ENCODE results near the gene MYMK.

DNA sequence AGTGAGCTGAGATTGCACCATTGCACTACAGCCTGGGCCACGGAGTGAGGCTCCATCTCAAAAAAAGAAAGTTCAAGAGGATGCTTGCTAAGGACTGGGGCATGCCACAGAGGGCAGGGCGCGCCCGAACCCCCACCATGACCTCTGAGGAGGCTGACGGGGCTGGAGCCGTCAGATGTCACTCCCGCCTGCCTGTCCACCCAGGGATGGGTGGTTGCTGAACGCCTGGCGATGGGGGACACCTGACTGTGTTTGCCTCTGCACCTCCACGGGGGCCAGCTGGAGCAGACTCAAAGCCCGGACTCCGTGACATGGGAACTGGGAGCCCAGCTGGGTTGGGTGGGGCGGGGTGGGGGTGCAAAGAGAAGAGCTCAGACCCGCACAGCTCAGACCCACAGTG, 41.6 kb upstream of the MYMK start:
- TF ChIP-seq, protein P1, sequence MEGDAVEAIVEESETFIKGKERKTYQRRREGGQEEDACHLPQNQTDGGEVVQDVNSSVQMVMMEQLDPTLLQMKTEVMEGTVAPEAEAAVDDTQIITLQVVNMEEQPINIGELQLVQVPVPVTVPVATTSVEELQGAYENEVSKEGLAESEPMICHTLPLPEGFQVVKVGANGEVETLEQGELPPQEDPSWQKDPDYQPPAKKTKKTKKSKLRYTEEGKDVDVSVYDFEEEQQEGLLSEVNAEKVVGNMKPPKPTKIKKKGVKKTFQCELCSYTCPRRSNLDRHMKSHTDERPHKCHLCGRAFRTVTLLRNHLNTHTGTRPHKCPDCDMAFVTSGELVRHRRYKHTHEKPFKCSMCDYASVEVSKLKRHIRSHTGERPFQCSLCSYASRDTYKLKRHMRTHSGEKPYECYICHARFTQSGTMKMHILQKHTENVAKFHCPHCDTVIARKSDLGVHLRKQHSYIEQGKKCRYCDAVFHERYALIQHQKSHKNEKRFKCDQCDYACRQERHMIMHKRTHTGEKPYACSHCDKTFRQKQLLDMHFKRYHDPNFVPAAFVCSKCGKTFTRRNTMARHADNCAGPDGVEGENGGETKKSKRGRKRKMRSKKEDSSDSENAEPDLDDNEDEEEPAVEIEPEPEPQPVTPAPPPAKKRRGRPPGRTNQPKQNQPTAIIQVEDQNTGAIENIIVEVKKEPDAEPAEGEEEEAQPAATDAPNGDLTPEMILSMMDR (conservative IDR thresholded peaks at IDR 0.05; ENCODE audit: low read depth in 2 of 2) = no peak
- TF ChIP-seq EZH2phosphoT487 (IDR thresholded peaks at IDR 0.05; ENCODE audit: unreplicated experiment) (no peak), ZNF331 (CRISPR knock-in tag; IDR thresholded peaks at IDR 0.05; ENCODE audit: low read depth) (no peak), POLR2AphosphoS5 (IDR thresholded peaks at IDR 0.05; ENCODE audit: low read depth) (no peak), STAT1 (IDR thresholded peaks at IDR 0.05; ENCODE audit: unreplicated experiment) (no peak), EZH2 (IDR thresholded peaks at IDR 0.05; ENCODE audit: low read depth, unreplicated experiment) (no peak), ZNF114 (CRISPR knock-in tag; IDR thresholded peaks at IDR 0.05) (no peak), NANOG (IDR thresholded peaks at IDR 0.05; ENCODE audit: borderline replicate concordance) (no peak), JUNB (IDR thresholded peaks at IDR 0.05; ENCODE audit: unreplicated experiment) (no peak)
- TF ChIP-seq, protein P2, sequence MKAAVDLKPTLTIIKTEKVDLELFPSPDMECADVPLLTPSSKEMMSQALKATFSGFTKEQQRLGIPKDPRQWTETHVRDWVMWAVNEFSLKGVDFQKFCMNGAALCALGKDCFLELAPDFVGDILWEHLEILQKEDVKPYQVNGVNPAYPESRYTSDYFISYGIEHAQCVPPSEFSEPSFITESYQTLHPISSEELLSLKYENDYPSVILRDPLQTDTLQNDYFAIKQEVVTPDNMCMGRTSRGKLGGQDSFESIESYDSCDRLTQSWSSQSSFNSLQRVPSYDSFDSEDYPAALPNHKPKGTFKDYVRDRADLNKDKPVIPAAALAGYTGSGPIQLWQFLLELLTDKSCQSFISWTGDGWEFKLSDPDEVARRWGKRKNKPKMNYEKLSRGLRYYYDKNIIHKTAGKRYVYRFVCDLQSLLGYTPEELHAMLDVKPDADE (IDR thresholded peaks at IDR 0.05) = no peak
- TF ChIP-seq, protein P3, sequence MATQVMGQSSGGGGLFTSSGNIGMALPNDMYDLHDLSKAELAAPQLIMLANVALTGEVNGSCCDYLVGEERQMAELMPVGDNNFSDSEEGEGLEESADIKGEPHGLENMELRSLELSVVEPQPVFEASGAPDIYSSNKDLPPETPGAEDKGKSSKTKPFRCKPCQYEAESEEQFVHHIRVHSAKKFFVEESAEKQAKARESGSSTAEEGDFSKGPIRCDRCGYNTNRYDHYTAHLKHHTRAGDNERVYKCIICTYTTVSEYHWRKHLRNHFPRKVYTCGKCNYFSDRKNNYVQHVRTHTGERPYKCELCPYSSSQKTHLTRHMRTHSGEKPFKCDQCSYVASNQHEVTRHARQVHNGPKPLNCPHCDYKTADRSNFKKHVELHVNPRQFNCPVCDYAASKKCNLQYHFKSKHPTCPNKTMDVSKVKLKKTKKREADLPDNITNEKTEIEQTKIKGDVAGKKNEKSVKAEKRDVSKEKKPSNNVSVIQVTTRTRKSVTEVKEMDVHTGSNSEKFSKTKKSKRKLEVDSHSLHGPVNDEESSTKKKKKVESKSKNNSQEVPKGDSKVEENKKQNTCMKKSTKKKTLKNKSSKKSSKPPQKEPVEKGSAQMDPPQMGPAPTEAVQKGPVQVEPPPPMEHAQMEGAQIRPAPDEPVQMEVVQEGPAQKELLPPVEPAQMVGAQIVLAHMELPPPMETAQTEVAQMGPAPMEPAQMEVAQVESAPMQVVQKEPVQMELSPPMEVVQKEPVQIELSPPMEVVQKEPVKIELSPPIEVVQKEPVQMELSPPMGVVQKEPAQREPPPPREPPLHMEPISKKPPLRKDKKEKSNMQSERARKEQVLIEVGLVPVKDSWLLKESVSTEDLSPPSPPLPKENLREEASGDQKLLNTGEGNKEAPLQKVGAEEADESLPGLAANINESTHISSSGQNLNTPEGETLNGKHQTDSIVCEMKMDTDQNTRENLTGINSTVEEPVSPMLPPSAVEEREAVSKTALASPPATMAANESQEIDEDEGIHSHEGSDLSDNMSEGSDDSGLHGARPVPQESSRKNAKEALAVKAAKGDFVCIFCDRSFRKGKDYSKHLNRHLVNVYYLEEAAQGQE (IDR thresholded peaks at IDR 0.05; ENCODE audit: unreplicated experiment) = no peak

Data from GM23338 (cell line).